Lung (tissue), 12 donors: ENCODE measurements around the gene ZNF672. TPM values are rescaled to one million over a fixed set of nuclear protein-coding genes. Genes with fewer than 3 reads are reported as not detected.

ENCODE experiments used
- ATAC-seq: fragments of 200-7000 bp; cut with Tn5 transposase; one replicate; pipeline ENCODE4 v1.9.1; 2020; ENCODE audit warnings: moderate number of reproducible peaks; ENCODE audit not compliant: insufficient read depth, low FRiP score
- DNase-seq, 3 donors: peaks; one replicate each; pipeline ENCODE4 v3.0.0-alpha.2; 2013 to 2017
- H3K27ac ChIP-seq, 2 donors: one replicate each; pipeline ENCODE4 v1.5.1; 2013; ENCODE audit warnings: mild to moderate bottlenecking in 2 of 2, moderate library complexity in 2 of 2, control low read depth in 1 of 2, inconsistent platforms in 1 of 2, low read depth in 1 of 2, low read length in 1 of 2
- H3K27me3 ChIP-seq, 3 donors: one replicate each; pipeline ENCODE4 v1.5.1; 2013; ENCODE audit warnings: low read length in 2 of 3; ENCODE audit not compliant: control insufficient read depth in 3 of 3, insufficient read depth in 3 of 3
- H3K36me3 ChIP-seq, 4 donors: one replicate each; pipeline ENCODE4 v1.5.1; 2013; ENCODE audit warnings: low read length in 4 of 4, mild to moderate bottlenecking in 1 of 4, moderate library complexity in 1 of 4; ENCODE audit not compliant: control insufficient read depth in 4 of 4, insufficient read depth in 4 of 4
- H3K4me1 ChIP-seq, 5 donors: one replicate each; pipeline ENCODE4 v1.5.1; 2013; ENCODE audit warnings: low read length in 5 of 5, mild to moderate bottlenecking in 2 of 5, moderate library complexity in 1 of 5; ENCODE audit not compliant: control insufficient read depth in 5 of 5, insufficient read depth in 5 of 5
- H3K4me3 ChIP-seq: one replicate; pipeline ENCODE4 v1.5.1; 2013; ENCODE audit warnings: mild to moderate bottlenecking, control low read depth, moderate library complexity
- H3K9ac ChIP-seq, 2 donors: one replicate each; pipeline ENCODE4 v1.5.1; 2013; ENCODE audit warnings: low read length in 2 of 2, control low read depth in 1 of 2; ENCODE audit not compliant: insufficient read depth in 1 of 2
- H3K9me3 ChIP-seq, 4 donors: one replicate each; pipeline ENCODE4 v1.5.1; 2013; ENCODE audit warnings: low read length in 3 of 4, mild to moderate bottlenecking in 1 of 4, moderate library complexity in 1 of 4; ENCODE audit not compliant: control insufficient read depth in 4 of 4, insufficient read depth in 3 of 4
- CTCF ChIP-seq: IDR thresholded peaks from 2 replicates; pipeline ENCODE4 v1.5.1; 2012; ENCODE audit warnings: mild to moderate bottlenecking; ENCODE audit errors: control extremely low read depth, extremely low read depth
- WGBS, 2 donors: extraction: QIAGEN DNeasy Blood & Tissue Kit; methylation state at CpG; one replicate each; pipeline ENCODE4 v1.1.7; 2013; 5-methylcytosine and 5-hydroxymethylcytosine counted together
- polyA plus RNA-seq, 2 donors: library from polyadenylated mRNA; stranded (reverse); fragments of 200-250 nt; gene quantifications; one replicate each; pipeline ENCODE4 v1.2.1, GENCODE V29; 2013
- total RNA-seq, 2 donors: library from RNA; depleted of rRNA in 1 of 2; stranded (reverse); fragments of >200 nt in 1 of 2; gene quantifications; one replicate each; pipeline ENCODE4 v1.2.1, GENCODE V29; 2014 to 2021
- donor health status: control.
- donor health status: control.
- donor health status: Bipolar disorder and iron deficiency.
- donor health status: healthy.
- donor health status: DM: yes; HTN: yes; CAD: no.

ZNF672 gene
- total and polyA plus RNA-seq, 4 donors: 17.1 to 41.3 (median 31.3) TPM

GRCh38 chr1:248844526-248844925 lies 6.5 kb downstream of the ZNF672 start:
- peaks cover 26 to 47% (median 30%) of the 10 kb centered on the region in 4 donors for H3K36me3 ChIP-seq

GRCh38 chr1:248847181-248847955 lies 9.3 kb downstream of the ZNF672 start:
- 95 to 96% methylated on average over 76 of the region's 76 CpGs for WGBS, 2 donors
- H3K9me3 ChIP-seq: peaks cover 0 to 2% (median 0%) of the 10 kb centered on the region in 4 donors
- H3K4me1 ChIP-seq: peaks cover 0 to 6% (median under 1%) of the 10 kb centered on the region in 5 donors
- no peak overlapping the region for H3K4me3 ChIP-seq
- no peak overlapping the region for H3K9ac ChIP-seq
- H3K27me3 ChIP-seq: no peaks in the 10 kb centered on the region
- DNase-seq (no peak), ATAC-seq (no peak)
- no peak overlapping the region for H3K27ac ChIP-seq
- H3K36me3 ChIP-seq: peaks cover 26 to 59% (median 33%) of the 10 kb centered on the region in 4 donors
- TF ChIP-seq CTCF: no peak

More at GRCh38 chr1:248844526-248844925, 6.5 kb downstream of the ZNF672 start:
- Histone ChIP-seq H3K9me3 (peaks cover 0 to 2% (median 0%) of the 10 kb centered on the region in 4 donors), H3K4me3 (no peak overlapping the region), H3K9ac (no peak overlapping the region), H3K27me3 (no peaks in the 10 kb centered on the region), H3K27ac (no peak overlapping the region), H3K4me1 (peaks cover 0 to 18% (median 4%) of the 10 kb centered on the region in 5 donors)
- ATAC-seq: no peak
- TF ChIP-seq CTCF: no peak
- 89% methylated on average over 8 of the region's 8 CpGs for WGBS, 2 donors
- DNase-seq: no peak

GRCh38 chr1:248847956-248848561 lies 10.0 kb downstream of the ZNF672 start:
- ATAC-seq (no peak), DNase-seq (no peak)
- peaks cover 0 to 3% (median 0%) of the 10 kb centered on the region in 5 donors for H3K4me1 ChIP-seq
- H3K9ac ChIP-seq: no peak overlapping the region
- H3K9me3 ChIP-seq: peaks cover 0 to 2% (median 0%) of the 10 kb centered on the region in 4 donors
- TF ChIP-seq CTCF: no peak
- H3K27ac ChIP-seq: no peak overlapping the region
- no peaks in the 10 kb centered on the region for H3K27me3 ChIP-seq
- no peak overlapping the region for H3K4me3 ChIP-seq
- H3K36me3 ChIP-seq: peaks cover 25 to 56% (median 34%) of the 10 kb centered on the region in 4 donors
- WGBS, 2 donors: 97 to 98% methylated on average over 72 of the region's 72 CpGs
